ENCODE results near the gene DMPK. TPM values are rescaled to one million over a fixed set of nuclear protein-coding genes. Genes with fewer than 3 reads are reported as not detected.
"Not testable (repeated sequence)": the region's sequence is repeated elsewhere in the genome, so short reads cannot be mapped to it uniquely, and the experiment has no call there.

Gene DMPK
- total and polyA plus RNA-seq, 8 donors, result 27.0 to 293 (median 39.5) TPM

DNA sequence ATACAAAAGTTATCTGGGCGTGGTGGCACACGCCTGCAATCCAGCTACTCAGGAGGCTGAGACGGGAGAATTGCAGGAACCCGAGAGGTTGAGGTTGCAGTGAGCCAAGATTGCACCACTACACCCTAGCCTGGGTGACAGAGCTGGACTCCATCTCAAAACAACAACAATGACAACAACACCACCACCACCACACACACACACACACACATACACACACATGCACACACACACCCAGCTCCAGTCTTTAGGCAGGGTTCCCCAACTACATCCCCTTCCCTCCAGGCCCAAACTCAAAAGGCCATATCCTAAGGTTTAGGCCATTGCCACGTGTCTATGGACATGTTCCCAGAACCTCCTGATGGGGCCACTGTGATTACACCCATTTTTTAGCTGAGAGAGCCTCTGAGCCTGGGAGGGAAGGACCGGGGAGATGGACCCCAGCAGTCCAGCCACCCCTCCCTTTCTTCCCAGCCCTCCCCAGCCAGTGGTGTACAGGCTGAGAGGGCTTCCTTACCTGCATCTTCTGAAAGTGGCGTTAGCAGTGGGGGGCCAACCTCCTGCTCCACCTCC lies 19.4 kb upstream of the DMPK start:
- 81 to 89% methylated on average over 7 of the region's 7 CpGs for WGBS, 2 donors
- no peak for FAIRE-seq
- no peak for DNase-seq

DNA sequence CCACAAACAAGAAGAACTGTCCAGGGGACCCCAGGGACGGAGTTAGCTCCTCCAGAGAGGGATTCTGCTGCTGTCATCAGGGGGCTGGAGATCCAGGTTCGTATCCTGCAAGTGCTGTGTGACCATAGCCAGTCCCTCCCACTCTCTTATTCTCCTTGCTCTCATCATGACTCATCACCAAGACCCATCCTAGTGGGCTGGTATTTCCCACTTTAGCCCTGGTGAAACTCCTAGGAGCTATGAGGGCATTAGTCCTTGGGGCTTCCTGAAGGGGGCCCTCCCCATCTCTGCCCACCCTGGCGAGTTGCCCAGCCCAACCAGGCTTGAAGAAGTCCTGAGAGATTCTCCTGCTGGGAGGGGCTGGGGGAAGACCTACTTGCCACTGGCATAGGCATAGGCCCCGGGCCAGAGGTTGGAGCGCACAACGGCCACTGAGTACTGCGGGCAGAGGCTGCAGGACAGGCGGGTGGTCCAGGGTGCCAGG lies 17.8 kb upstream of the DMPK start:
- peaks cover 0 to 7% (median 0%) of the 10 kb centered on the region in 3 donors for H3K4me1 ChIP-seq
- no peaks in the 10 kb centered on the region for H3K36me3 ChIP-seq
- H3K27ac ChIP-seq, result no peak overlapping the region
- H3K9me3 ChIP-seq, result no peaks in the 10 kb centered on the region
- FAIRE-seq (no peak), DNase-seq (peak in 2 of 6 donors; percentile 60 to 79), ATAC-seq (no peak)
- intact Hi-C loops (cut with DNase I), result no loop called here
- WGBS, 2 donors, result 78 to 80% methylated on average over 8 of the region's 8 CpGs
- H3K27me3 ChIP-seq, result no peaks in the 10 kb centered on the region
- H3K4me3 ChIP-seq, result no peak overlapping the region
- TF ChIP-seq, protein P1, sequence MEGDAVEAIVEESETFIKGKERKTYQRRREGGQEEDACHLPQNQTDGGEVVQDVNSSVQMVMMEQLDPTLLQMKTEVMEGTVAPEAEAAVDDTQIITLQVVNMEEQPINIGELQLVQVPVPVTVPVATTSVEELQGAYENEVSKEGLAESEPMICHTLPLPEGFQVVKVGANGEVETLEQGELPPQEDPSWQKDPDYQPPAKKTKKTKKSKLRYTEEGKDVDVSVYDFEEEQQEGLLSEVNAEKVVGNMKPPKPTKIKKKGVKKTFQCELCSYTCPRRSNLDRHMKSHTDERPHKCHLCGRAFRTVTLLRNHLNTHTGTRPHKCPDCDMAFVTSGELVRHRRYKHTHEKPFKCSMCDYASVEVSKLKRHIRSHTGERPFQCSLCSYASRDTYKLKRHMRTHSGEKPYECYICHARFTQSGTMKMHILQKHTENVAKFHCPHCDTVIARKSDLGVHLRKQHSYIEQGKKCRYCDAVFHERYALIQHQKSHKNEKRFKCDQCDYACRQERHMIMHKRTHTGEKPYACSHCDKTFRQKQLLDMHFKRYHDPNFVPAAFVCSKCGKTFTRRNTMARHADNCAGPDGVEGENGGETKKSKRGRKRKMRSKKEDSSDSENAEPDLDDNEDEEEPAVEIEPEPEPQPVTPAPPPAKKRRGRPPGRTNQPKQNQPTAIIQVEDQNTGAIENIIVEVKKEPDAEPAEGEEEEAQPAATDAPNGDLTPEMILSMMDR (IDR thresholded peaks at IDR 0.05), result no peak

More for the DNA sequence above, 19.4 kb upstream of the DMPK start:
- Histone ChIP-seq H3K9me3 (no peaks in the 10 kb centered on the region), H3K4me3 (no peak overlapping the region), H3K27ac (no peak overlapping the region), H3K27me3 (no peaks in the 10 kb centered on the region), H3K36me3 (no peaks in the 10 kb centered on the region), H3K4me1 (peaks cover 0 to 7% (median 0%) of the 10 kb centered on the region in 3 donors)
- TF ChIP-seq, protein P1 (IDR thresholded peaks at IDR 0.05), result no peak
- intact Hi-C loops (cut with DNase I), result no loop called here
- ATAC-seq, result no peak

DNA sequence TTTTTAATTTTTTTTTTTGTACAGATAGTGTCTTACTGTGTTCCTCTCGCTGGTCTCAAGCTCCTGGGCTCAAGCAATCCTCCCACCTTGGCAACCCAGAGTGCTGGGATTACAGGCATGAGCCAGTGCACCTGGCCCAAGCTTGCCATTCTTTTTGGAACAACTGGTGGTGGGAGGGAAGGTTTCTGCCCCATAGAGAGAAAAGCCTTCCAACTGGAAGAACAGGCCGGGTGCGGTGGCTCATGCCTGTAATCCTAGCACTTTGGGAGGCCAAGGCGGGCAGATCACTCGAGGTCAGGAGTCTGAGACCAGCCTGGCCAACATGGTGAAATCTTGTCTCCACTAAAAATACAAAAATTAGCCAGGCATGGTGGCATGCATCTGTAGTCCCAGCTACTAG lies 17.3 kb upstream of the DMPK start:
- FAIRE-seq; H3K27ac ChIP-seq; H3K4me1 ChIP-seq; DNase-seq; H3K4me3 ChIP-seq; H3K9me3 ChIP-seq; intact Hi-C loops (cut with DNase I); H3K36me3 ChIP-seq; H3K27me3 ChIP-seq: not testable (repeated sequence)
- peak in 1 of 4 donors; percentile 6 for ATAC-seq
- WGBS, 2 donors, result 74 to 83% methylated on average over 5 of the region's 5 CpGs

DNA sequence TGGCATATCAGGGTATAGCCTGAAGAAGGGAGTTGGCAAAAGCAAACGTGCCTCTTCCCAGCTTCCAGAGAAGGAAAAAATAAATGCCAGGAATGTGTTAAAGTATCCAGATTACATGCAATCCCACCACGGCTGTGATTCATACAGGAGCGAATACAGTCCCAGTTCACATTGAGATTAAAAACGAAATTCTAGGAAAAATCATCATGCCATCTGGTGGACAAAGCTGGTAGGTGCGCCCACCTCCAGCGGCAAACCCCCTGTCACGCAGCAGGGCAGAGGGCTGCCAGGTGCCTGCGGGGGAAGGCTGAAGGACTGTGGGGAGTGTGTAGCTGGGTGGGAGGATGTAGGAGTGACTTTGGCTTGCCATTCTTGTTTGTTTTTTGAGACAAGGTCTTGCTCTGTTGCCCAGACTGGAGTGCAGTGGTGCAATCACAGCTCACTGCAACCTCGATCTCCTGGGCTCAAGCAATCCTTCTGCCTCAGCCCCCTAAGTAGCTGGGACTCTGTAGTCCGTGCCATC lies 16.8 kb upstream of the DMPK start:
- TF ChIP-seq, protein P1 (IDR thresholded peaks at IDR 0.05), result peak; percentile 60 to 91 (median 82)
- Histone ChIP-seq H3K27ac (no peak overlapping the region), H3K27me3 (no peaks in the 10 kb centered on the region), H3K4me3 (no peak overlapping the region), H3K36me3 (no peaks in the 10 kb centered on the region), H3K9me3 (no peaks in the 10 kb centered on the region), H3K4me1 (peaks cover 0 to 7% (median 0%) of the 10 kb centered on the region in 3 donors)
- peak; percentile 75 to 95 (median 90) for ATAC-seq
- intact Hi-C loops (cut with DNase I), result no loop called here
- FAIRE-seq, result no peak
- peak in 3 of 6 donors; percentile 46 to 79 (median 75) for DNase-seq
- 3 to 4% methylated on average over 10 of the region's 10 CpGs for WGBS, 2 donors

DNA sequence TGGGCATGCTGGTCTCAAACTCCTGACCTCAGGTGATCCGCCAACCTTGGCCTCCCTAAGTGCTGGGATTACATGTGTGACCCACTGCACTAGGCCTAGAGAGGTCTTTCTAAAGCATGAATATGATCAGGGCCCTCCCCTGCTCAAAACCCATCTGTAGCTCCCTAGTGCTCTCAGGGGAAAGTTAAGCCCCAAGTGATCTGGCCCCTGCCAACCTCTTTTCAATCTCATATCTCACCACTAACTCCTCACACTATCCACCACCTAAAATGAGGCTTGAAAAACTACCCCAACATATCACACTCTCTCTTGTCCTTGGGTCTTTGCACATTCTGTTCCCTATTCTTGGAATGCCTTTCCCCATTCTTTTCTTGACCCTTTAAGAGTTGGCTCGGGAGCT lies 12.3 kb upstream of the DMPK start:
- H3K36me3 ChIP-seq, result no peaks in the 10 kb centered on the region
- no peak overlapping the region for H3K27ac ChIP-seq
- TF ChIP-seq, protein P1 (IDR thresholded peaks at IDR 0.05), result no peak
- no peaks in the 10 kb centered on the region for H3K27me3 ChIP-seq
- intact Hi-C loops (cut with DNase I), result no loop called here
- DNase-seq (no peak), FAIRE-seq (no peak), ATAC-seq (no peak)
- H3K4me1 ChIP-seq, result peaks cover 7 to 9% (median 8%) of the 10 kb centered on the region in 3 donors
- WGBS, 2 donors, result 63 to 86% methylated on average over 2 of the region's 2 CpGs
- H3K9me3 ChIP-seq, result no peaks in the 10 kb centered on the region
- H3K4me3 ChIP-seq, result no peak overlapping the region

All from pancreas (tissue), 10 donors.